Smooth muscle cell (in vitro differentiated cells): ENCODE results near the gene ABT1. TPM values are rescaled to one million over a fixed set of nuclear protein-coding genes. Genes with fewer than 3 reads are reported as not detected.

Experiments used
- DNase-seq: peaks from one replicate; lab custom pipeline; 2025; ENCODE audit not compliant: unreplicated experiment; lab: John Stamatoyannopoulos, UW
- H2AFZ ChIP-seq: fragments of 200-600 bp; sonication (generic); 2 replicates; pipeline ENCODE4 v1.6.0; 2016; ENCODE audit warnings: antibody characterized with exemption, low read depth, mild to moderate bottlenecking
- H3F3A ChIP-seq: fragments of 200-600 bp; sonication (generic); 2 replicates; pipeline ENCODE4 v1.6.0; 2017; ENCODE audit warnings: antibody characterized with exemption, low read depth
- H3K27ac ChIP-seq: fragments of 200-600 bp; sonication (generic); 2 replicates; pipeline ENCODE4 v1.5.1; 2016; ENCODE audit warnings: low read depth, mild to moderate bottlenecking
- H3K27me3 ChIP-seq: fragments of 200-600 bp; sonication (generic); 2 replicates; pipeline ENCODE4 v1.6.1; 2016; ENCODE audit warnings: low read depth, mild to moderate bottlenecking
- H3K36me3 ChIP-seq: fragments of 200-600 bp; sonication (generic); 2 replicates; pipeline ENCODE4 v1.5.1; 2016; ENCODE audit warnings: low read depth
- H3K4me1 ChIP-seq: fragments of 200-600 bp; sonication (generic); 2 replicates; pipeline ENCODE4 v1.5.1; 2016; ENCODE audit warnings: low read depth
- H3K4me2 ChIP-seq: fragments of 200-600 bp; sonication (generic); 2 replicates; pipeline ENCODE4 v1.6.0; 2016; ENCODE audit warnings: mild to moderate bottlenecking
- H3K4me3 ChIP-seq: fragments of 200-600 bp; sonication (generic); 2 replicates; pipeline ENCODE4 v1.5.1; 2016; ENCODE audit warnings: mild to moderate bottlenecking
- H3K79me2 ChIP-seq: fragments of 200-600 bp; sonication (generic); 2 replicates; pipeline ENCODE4 v1.6.0; 2016; ENCODE audit warnings: low read depth, mild to moderate bottlenecking
- H3K9ac ChIP-seq: fragments of 200-600 bp; sonication (generic); 2 replicates; pipeline ENCODE4 v1.6.0; 2016; ENCODE audit warnings: low read depth
- H3K9me3 ChIP-seq: fragments of 200-600 bp; sonication (generic); replicated peaks from 2 replicates; pipeline ENCODE4 v1.5.1; 2016; ENCODE audit warnings: low read depth
- H4K20me1 ChIP-seq: fragments of 200-600 bp; sonication (generic); 2 replicates; pipeline ENCODE4 v1.6.0; 2016; ENCODE audit warnings: low read depth
- CTCF ChIP-seq: fragments of 200-600 bp; sonication (generic); IDR thresholded peaks from 2 replicates; pipeline ENCODE4 v1.5.1; 2017; ENCODE audit warnings: borderline replicate concordance, mild to moderate bottlenecking, antibody characterized with exemption; ENCODE audit not compliant: insufficient read depth, poor library complexity, severe bottlenecking
- WGBS: methylation state at CpG from one replicate; pipeline ENCODE4 v1.1.7; 2016; ENCODE audit warnings: low lambda C conversion rate; 5-methylcytosine and 5-hydroxymethylcytosine counted together
- polyA plus RNA-seq: library from polyadenylated mRNA; unstranded; fragments of >200 nt; fragmentation: Nextera tagmentation; extraction: Ambion mirVana; gene quantifications from 2 replicates; pipeline ENCODE4 v1.2.1, GENCODE V29; 2016
- total RNA-seq: library from RNA; depleted of rRNA; stranded (reverse); fragments of >200 nt; gene quantifications from 2 replicates; pipeline ENCODE4 v1.2.3, GENCODE V29; 2014

Gene ABT1
- total and polyA plus RNA-seq, 2 experiments from 2014 or later, result 22.8 to 34.9 TPM

- no peak for DNase-seq
- no peak for TF ChIP-seq CTCF
- H3K4me2 ChIP-seq, result peak overlapping the region; percentile 86
- 51% methylated on average over 11 of the region's 11 CpGs for WGBS
- H3K27me3 ChIP-seq, result no peaks in the 10 kb centered on the region
- no peak overlapping the region for H3K27ac ChIP-seq
- H3K36me3 ChIP-seq, result no peaks in the 10 kb centered on the region
- no peak overlapping the region for H3K9ac ChIP-seq
- H2AFZ ChIP-seq, result peak overlapping the region; percentile 85
- H3F3A ChIP-seq, result peaks cover 50% of the 10 kb centered on the region
- H3K9me3 ChIP-seq, result no peaks in the 10 kb centered on the region
- no peaks in the 10 kb centered on the region for H3K4me1 ChIP-seq
- no peaks in the 10 kb centered on the region for H4K20me1 ChIP-seq
- no peaks in the 10 kb centered on the region for H3K79me2 ChIP-seq
- H3K4me3 ChIP-seq, result peak overlapping the region; percentile 67
These were observed 44.0 kb upstream of the ABT1 start for GRCh38 chr6:26552640-26553188.

GRCh38 chr6:26553264-26553634 is 43.5 kb upstream of the ABT1 start:
- Histone ChIP-seq H3K27ac (peak overlapping the region; percentile 55), H3F3A (peaks cover 50% of the 10 kb centered on the region), H3K9ac (no peak overlapping the region)

GRCh38 chr6:26553635-26554446 is 42.9 kb upstream of the ABT1 start:
- DNase-seq, result peak; percentile 43
- Histone ChIP-seq H3K79me2 (no peaks in the 10 kb centered on the region), H3K4me2 (peak overlapping the region; percentile 86), H3K9ac (no peak overlapping the region), H3K4me1 (no peaks in the 10 kb centered on the region), H3K9me3 (no peaks in the 10 kb centered on the region), H2AFZ (peak overlapping the region; percentile 13), H3F3A (peaks cover 50% of the 10 kb centered on the region), H3K27ac (peak overlapping the region; percentile 55), H4K20me1 (no peaks in the 10 kb centered on the region), H3K27me3 (no peaks in the 10 kb centered on the region), H3K36me3 (no peaks in the 10 kb centered on the region), H3K4me3 (peak overlapping the region; percentile 67)
- no peak for TF ChIP-seq CTCF
- under 1% methylated on average over 19 of the region's 19 CpGs for WGBS

More at GRCh38 chr6:26553264-26553634, 43.5 kb upstream of the ABT1 start:
- Histone ChIP-seq H3K4me1 (no peaks in the 10 kb centered on the region), H4K20me1 (no peaks in the 10 kb centered on the region), H3K4me2 (peak overlapping the region; percentile 86), H3K79me2 (no peaks in the 10 kb centered on the region), H2AFZ (peak overlapping the region; percentile 85), H3K36me3 (no peaks in the 10 kb centered on the region), H3K27me3 (no peaks in the 10 kb centered on the region), H3K9me3 (no peaks in the 10 kb centered on the region), H3K4me3 (peak overlapping the region; percentile 67)
- no peak for TF ChIP-seq CTCF
- DNase-seq, result peak; percentile 25
- under 1% methylated on average over 13 of the region's 13 CpGs for WGBS

GRCh38 chr6:26554447-26554696 is 42.4 kb upstream of the ABT1 start:
- Histone ChIP-seq H3K4me3 (peak overlapping the region; percentile 67), H4K20me1 (no peaks in the 10 kb centered on the region), H3K9ac (no peak overlapping the region), H3K79me2 (no peaks in the 10 kb centered on the region), H3K4me1 (no peaks in the 10 kb centered on the region), H3K9me3 (no peaks in the 10 kb centered on the region), H3K36me3 (no peaks in the 10 kb centered on the region), H2AFZ (peak overlapping the region; percentile 42), H3F3A (peaks cover 50% of the 10 kb centered on the region), H3K4me2 (peak overlapping the region; percentile 86), H3K27ac (peak overlapping the region; percentile 45), H3K27me3 (no peaks in the 10 kb centered on the region)
- WGBS, result 24% methylated on average over 1 of the region's 1 CpG
- no peak for TF ChIP-seq CTCF
- DNase-seq, result no peak
